ENCODE data around the gene FYN.

The FYN gene

GRCh38 chr6:111711984-111712752, 161.1 kb downstream of the FYN start:
- no peak for DNase-seq (ENCODE audit: low read depth in 2 of 2, low spot score in 1 of 2)

- DNase-seq (ENCODE audit: low read depth in 2 of 2, low spot score in 1 of 2): no peak
Measured at GRCh38 chr6:111711476-111711875, 161.8 kb downstream of the FYN start.

GRCh38 chr6:111710911-111711310, 162.3 kb downstream of the FYN start:
- DNase-seq (ENCODE audit: low read depth in 2 of 2, low spot score in 1 of 2): no peak

- DNase-seq (ENCODE audit: low read depth in 2 of 2, low spot score in 1 of 2): no peak
Measured at GRCh38 chr6:111710439-111710838, 162.8 kb downstream of the FYN start.

GRCh38 chr6:111709615-111710398, 163.4 kb downstream of the FYN start:
- DNase-seq (ENCODE audit: low read depth in 2 of 2, low spot score in 1 of 2): no peak

- no peak for DNase-seq (ENCODE audit: low read depth in 2 of 2, low spot score in 1 of 2)
Measured at GRCh38 chr6:111709201-111709600, 164.1 kb downstream of the FYN start.

GRCh38 chr6:111707773-111708172, 165.5 kb downstream of the FYN start:
- DNase-seq (ENCODE audit: low read depth in 2 of 2, low spot score in 1 of 2): no peak

- DNase-seq (ENCODE audit: low read depth in 2 of 2, low spot score in 1 of 2): no peak
Measured at GRCh38 chr6:111706841-111707391, 166.3 kb downstream of the FYN start.

GRCh38 chr6:111703723-111704122, 169.5 kb downstream of the FYN start:
- DNase-seq (ENCODE audit: low read depth in 2 of 2, low spot score in 1 of 2): no peak

- no peak for DNase-seq (ENCODE audit: low read depth in 2 of 2, low spot score in 1 of 2)
Measured at GRCh38 chr6:111702268-111702667, 171.0 kb downstream of the FYN start.

GRCh38 chr6:111701146-111701545, 172.1 kb downstream of the FYN start:
- no peak for DNase-seq (ENCODE audit: low read depth in 2 of 2, low spot score in 1 of 2)

- no peak for DNase-seq (ENCODE audit: low read depth in 2 of 2, low spot score in 1 of 2)
Measured at GRCh38 chr6:111700135-111700690, 173.0 kb downstream of the FYN start.

GRCh38 chr6:111699123-111699522, 174.1 kb downstream of the FYN start:
- no peak for DNase-seq (ENCODE audit: low read depth in 2 of 2, low spot score in 1 of 2)

- DNase-seq (ENCODE audit: low read depth in 2 of 2, low spot score in 1 of 2): no peak
Measured at GRCh38 chr6:111696814-111697213, 176.4 kb downstream of the FYN start.

GRCh38 chr6:111692327-111693164, 180.7 kb downstream of the FYN start:
- no peak for DNase-seq (ENCODE audit: low read depth in 2 of 2, low spot score in 1 of 2)

GRCh38 chr6:111691345-111692225, 181.7 kb downstream of the FYN start:
- no peak for DNase-seq (ENCODE audit: low read depth in 2 of 2, low spot score in 1 of 2)

- no peak for DNase-seq (ENCODE audit: low read depth in 2 of 2, low spot score in 1 of 2)
Measured at GRCh38 chr6:111689946-111690345, 183.3 kb downstream of the FYN start.

GRCh38 chr6:111689419-111689818, 183.8 kb downstream of the FYN start:
- no peak for DNase-seq (ENCODE audit: low read depth in 2 of 2, low spot score in 1 of 2)

- no peak for DNase-seq (ENCODE audit: low read depth in 2 of 2, low spot score in 1 of 2)
Measured at GRCh38 chr6:111688331-111688730, 184.9 kb downstream of the FYN start.

GRCh38 chr6:111687652-111688051, 185.6 kb downstream of the FYN start:
- no peak for DNase-seq (ENCODE audit: low read depth in 2 of 2, low spot score in 1 of 2)
